Naive B cell (primary cell): Measurements from ENCODE around the gene LDLRAD4. TPM values are rescaled to one million over a fixed set of nuclear protein-coding genes. Genes with fewer than 3 reads are reported as not detected.

ENCODE experiments used
- ATAC-seq, 2 donors: fragments of 150-1000 bp; cut with Tn5 transposase; 2 replicates each; pipeline ENCODE4 v1.10.0; 2021; ENCODE audit warnings: low read depth in 2 of 2, mild to moderate bottlenecking in 2 of 2, moderate library complexity in 2 of 2
- DNase-seq: peaks from one replicate; pipeline ENCODE4 v3.0.0; 2022
- H3K27ac Mint-ChIP-seq, 6 donors: one replicate each; pipeline ENCODE4 v1.8.0; 2020 to 2022; ENCODE audit warnings: mild to moderate bottlenecking in 6 of 6, mixed read lengths in 6 of 6, moderate library complexity in 5 of 6, inconsistent platforms in 2 of 6
- H3K27me3 Mint-ChIP-seq, 3 donors: one replicate each; pipeline ENCODE4 v1.8.0; 2021 to 2022; ENCODE audit warnings: mixed read lengths in 3 of 3, mild to moderate bottlenecking in 1 of 3
- H3K36me3 Mint-ChIP-seq, 2 donors: one replicate each; pipeline ENCODE4 v1.8.0; 2020 to 2022; ENCODE audit warnings: mixed read lengths in 2 of 2, inconsistent platforms in 1 of 2, mild to moderate bottlenecking in 1 of 2
- H3K4me1 Mint-ChIP-seq, 3 donors: one replicate each; pipeline ENCODE4 v1.8.0; 2020 to 2022; ENCODE audit warnings: mixed read lengths in 3 of 3, inconsistent platforms in 1 of 3, mild to moderate bottlenecking in 1 of 3, moderate library complexity in 1 of 3
- H3K4me3 Mint-ChIP-seq, 8 donors: one replicate each; pipeline ENCODE4 v1.8.0; 2020 to 2022; ENCODE audit warnings: mild to moderate bottlenecking in 8 of 8, mixed read lengths in 8 of 8, moderate library complexity in 8 of 8, inconsistent platforms in 2 of 8
- H3K9me3 Mint-ChIP-seq, 7 donors: one replicate each; pipeline ENCODE4 v1.8.0; 2020 to 2022; ENCODE audit warnings: mixed read lengths in 7 of 7, mild to moderate bottlenecking in 5 of 7, inconsistent platforms in 2 of 7, moderate library complexity in 1 of 7
- polyA plus RNA-seq, 6 donors: library from polyadenylated mRNA; unstranded; fragments of 300-500 nt; fragmentation: Illumina TruSeq; gene quantifications; one replicate each; pipeline ENCODE4 v1.2.3, GENCODE V29; 2021; ENCODE audit warnings: low read depth in 6 of 6

LDLRAD4 gene
- polyA plus RNA-seq, 6 donors from 2014 or later = 6.4 to 16.1 (median 9.2) TPM

DNA sequence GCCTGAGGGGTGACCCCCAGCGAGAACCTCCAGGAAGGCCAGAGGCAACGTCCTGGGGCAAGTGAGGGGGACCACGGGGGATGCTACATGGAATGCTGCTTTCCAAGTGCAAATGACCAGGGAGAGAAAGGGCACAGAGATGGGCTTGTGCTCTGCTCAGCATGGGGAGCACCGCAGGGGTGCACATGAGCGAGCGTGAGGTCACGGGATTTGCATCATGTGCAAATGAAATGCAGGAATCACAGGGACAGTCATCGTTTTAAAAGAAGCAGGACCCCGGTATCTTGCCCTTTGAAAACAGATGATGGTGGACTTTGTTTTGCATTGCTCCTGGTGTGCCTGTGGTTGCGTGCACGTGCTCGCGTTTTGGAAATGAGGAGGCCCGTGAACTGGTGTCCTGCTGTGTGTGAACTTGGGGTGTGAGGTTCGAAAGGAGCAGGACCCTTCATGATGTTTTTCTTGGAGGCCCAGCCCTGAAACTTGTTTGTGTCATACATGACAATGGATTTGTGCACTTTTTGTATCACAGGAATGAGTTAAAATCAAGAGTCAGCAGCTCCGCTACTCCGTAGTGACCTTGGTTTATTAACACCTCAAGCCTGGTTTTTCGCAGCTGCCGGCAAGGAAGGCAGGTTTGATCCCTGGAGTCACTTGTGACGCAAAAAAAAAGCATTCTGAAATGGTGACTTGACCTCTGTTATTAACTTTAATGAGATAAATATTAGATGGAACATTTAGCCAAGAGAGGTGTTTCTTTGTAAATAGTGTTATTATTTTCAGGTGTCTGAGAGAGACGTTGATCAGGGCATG lies 234.5 kb downstream of the LDLRAD4 start:
- Mint-ChIP-seq H3K27ac (no peak overlapping the region), H3K9me3 (peaks cover 0 to 3% (median 0%) of the 10 kb centered on the region in 7 donors), H3K36me3 (no peaks in the 10 kb centered on the region), H3K4me3 (peak overlapping the region in 1 of 8 donors; percentile 68), H3K27me3 (peaks cover 18 to 41% (median 21%) of the 10 kb centered on the region in 3 donors), H3K4me1 (peaks cover 26 to 44% (median 31%) of the 10 kb centered on the region in 3 donors)
- DNase-seq (no peak), ATAC-seq (no peak)

DNA sequence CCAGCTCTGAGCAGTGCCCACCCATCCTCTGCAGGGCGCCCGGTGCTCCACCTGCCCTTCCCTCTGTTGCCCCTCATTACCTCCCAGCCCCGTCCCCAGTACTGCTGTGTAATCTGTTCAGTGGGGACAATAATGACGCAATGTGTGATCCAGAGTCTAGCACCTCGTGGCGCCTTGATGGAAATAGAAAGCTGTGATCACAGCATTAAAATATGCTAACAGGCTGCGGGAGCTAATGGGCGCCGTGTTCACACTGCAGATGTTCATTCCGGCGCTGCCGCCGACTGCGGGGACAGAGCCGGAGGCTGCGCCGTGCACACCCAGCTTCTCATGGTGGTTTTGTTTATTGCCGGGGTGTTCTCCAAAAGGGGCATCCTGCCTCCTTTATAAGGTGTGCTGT lies 235.2 kb downstream of the LDLRAD4 start:
- no peak overlapping the region for H3K4me3 Mint-ChIP-seq
- H3K27me3 Mint-ChIP-seq = peaks cover 19 to 41% (median 22%) of the 10 kb centered on the region in 3 donors
- H3K36me3 Mint-ChIP-seq = no peaks in the 10 kb centered on the region
- no peak overlapping the region for H3K27ac Mint-ChIP-seq
- peaks cover 21 to 41% (median 26%) of the 10 kb centered on the region in 3 donors for H3K4me1 Mint-ChIP-seq
- H3K9me3 Mint-ChIP-seq = peaks cover 0 to 3% (median 0%) of the 10 kb centered on the region in 7 donors
- ATAC-seq (no peak), DNase-seq (no peak)

DNA sequence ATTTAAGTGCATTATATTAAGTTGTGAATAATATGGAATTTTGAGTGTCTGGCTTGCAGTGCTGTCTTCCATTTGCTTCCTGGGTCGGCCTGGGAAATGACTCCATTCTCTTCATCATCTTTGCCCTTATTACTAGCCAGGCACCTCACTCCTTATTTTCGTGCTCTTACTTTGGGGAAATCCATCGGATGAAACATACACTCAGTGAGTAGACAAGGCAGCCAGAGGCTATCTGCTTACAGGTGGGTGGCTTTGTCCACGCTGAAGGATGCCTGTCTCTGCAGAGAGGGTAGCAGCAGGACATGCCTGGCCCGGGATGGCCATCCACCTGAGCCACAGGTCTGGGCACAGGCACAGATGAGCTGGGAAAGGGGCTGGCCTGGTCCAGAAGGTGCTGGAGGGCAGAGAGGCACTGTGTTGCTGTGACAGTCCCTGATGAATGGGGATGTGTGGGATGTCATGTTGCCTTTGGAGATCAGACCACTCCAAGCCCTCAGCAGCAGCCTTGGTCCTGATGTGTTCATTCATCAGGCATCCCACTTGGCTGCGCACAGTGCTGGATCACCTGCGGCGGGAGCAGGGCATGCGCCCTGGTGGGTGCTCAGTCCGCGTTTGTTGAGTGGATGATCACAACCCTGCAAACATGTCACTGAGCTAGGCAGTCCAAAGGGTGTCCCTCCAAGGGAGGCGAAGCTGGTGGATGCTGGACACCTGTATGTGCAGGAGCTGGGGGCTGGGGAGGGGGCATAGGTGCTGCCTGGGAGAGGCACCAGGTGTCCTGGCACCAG lies 236.0 kb downstream of the LDLRAD4 start:
- Mint-ChIP-seq H3K27ac (no peak overlapping the region), H3K36me3 (no peaks in the 10 kb centered on the region), H3K27me3 (peaks cover 19 to 41% (median 22%) of the 10 kb centered on the region in 3 donors), H3K4me1 (peaks cover 21 to 41% (median 26%) of the 10 kb centered on the region in 3 donors), H3K9me3 (peaks cover 0 to 3% (median 0%) of the 10 kb centered on the region in 7 donors), H3K4me3 (no peak overlapping the region)
- no peak for DNase-seq
- ATAC-seq = no peak

DNA sequence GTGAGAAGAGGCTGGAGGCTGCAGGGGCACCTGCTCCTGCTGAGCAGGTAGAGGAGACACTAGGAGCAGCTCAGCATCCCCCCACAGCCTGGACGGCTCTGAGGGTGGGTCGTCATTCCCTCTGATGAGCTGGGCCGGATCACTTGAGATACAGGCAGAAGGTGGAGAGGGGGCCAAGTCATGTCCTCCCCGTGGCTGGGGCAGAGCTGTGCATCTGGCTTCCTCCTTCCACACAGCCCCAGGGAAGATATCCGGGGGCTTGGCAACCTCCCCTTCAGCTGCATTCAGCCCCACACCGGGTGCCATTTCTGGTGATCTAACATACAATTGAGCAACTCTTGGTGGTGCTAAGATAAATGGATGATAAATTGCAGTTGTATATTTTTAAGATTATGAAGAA lies 236.9 kb downstream of the LDLRAD4 start:
- H3K4me3 Mint-ChIP-seq = peak overlapping the region in 2 of 8 donors; percentile 69 to 70
- H3K4me1 Mint-ChIP-seq = peaks cover 21 to 37% (median 26%) of the 10 kb centered on the region in 3 donors
- H3K27ac Mint-ChIP-seq = peak overlapping the region in 3 of 6 donors; percentile 11 to 71 (median 38)
- H3K27me3 Mint-ChIP-seq = peaks cover 19 to 41% (median 22%) of the 10 kb centered on the region in 3 donors
- H3K36me3 Mint-ChIP-seq = no peaks in the 10 kb centered on the region
- peak in 1 of 2 donors; percentile 36 for ATAC-seq
- peaks cover 0 to 3% (median 0%) of the 10 kb centered on the region in 7 donors for H3K9me3 Mint-ChIP-seq
- no peak for DNase-seq

DNA sequence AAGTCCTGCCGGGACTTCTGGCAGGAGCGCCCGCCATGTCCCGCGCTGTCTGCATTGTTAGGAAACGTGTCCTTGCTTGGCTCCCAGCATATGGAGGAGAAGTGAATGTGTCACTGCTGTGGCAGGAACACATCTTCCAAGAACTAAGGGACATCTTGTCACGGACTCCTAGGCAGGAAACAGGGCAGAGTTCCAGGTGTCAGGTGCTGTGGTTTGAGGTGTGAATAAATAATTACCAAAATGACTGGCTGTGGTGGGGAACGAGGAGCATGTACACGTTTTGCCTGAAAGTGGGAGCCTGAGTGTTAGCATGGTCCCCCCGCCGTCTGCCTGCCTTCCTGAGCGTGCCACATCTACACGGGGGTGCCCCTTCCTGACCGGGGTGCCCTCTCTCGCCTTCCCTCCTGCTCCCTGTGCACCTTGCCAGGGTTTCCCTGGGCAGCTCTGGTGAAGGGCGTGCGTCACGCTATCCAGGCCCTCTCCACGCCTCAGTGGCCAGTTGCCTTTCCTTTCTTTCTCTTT lies 237.5 kb downstream of the LDLRAD4 start:
- Mint-ChIP-seq H3K9me3 (peaks cover 0 to 3% (median 0%) of the 10 kb centered on the region in 7 donors), H3K4me3 (peak overlapping the region in 6 of 8 donors; percentile 20 to 82 (median 50)), H3K27ac (peak overlapping the region in 2 of 6 donors; percentile 11 to 71), H3K27me3 (peaks cover 19 to 41% (median 22%) of the 10 kb centered on the region in 3 donors), H3K4me1 (peaks cover 21 to 34% (median 27%) of the 10 kb centered on the region in 3 donors), H3K36me3 (no peaks in the 10 kb centered on the region)
- DNase-seq = no peak
- ATAC-seq = peak; percentile 25 to 41

DNA sequence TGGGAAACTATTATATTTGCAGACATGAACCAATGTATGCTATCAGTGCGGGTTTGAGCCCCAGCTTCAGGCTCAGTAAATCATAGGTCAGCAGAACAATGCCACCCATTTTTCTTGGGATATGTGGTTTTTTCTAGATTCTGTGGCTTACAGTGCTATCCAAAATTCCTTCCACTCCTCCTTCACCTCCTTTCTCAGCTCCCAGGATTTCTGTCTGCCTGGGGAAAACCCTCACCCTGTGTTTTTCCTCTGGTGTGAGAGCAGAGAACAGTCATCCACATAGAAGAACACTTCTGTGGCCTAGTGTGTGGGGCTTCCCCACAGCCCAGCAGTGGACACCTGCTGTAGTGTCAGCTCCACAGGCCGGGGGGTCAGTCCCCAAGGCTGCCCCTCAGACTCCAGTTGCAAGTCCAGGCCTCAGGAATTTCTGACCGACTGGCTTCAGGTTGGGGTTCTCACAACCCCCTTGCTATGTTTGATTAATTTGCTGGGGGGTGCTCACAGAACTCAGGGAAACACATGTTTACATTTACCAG lies 238.2 kb downstream of the LDLRAD4 start:
- ATAC-seq (no peak), DNase-seq (no peak)
- Mint-ChIP-seq H3K36me3 (no peaks in the 10 kb centered on the region), H3K4me1 (peaks cover 26 to 28% (median 27%) of the 10 kb centered on the region in 3 donors), H3K27me3 (peaks cover 19 to 39% (median 22%) of the 10 kb centered on the region in 3 donors), H3K9me3 (peaks cover 0 to 3% (median 0%) of the 10 kb centered on the region in 7 donors), H3K4me3 (peak overlapping the region in 2 of 8 donors; percentile 6 to 20), H3K27ac (peak overlapping the region in 2 of 6 donors; percentile 34 to 69)

DNA sequence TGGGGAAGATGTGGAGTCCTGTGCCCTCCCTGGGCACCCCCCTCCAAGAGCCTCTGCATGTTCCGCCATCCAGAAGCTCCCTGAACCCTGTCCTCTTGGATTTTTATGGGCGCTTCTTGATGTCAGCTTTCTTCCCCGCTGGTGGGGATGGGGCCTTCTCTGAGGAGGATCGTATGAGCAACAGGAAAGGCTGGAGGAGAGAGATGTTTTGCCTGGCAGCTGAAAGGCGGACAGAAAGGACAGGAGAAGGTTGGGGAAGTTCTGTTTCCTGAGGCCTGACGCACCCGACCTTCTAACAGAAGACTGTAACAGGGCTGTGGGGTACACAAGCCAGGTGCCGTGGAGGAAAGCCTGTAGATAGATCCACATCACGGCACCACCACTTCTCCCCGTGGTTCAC lies 238.8 kb downstream of the LDLRAD4 start:
- Mint-ChIP-seq H3K27ac (peak overlapping the region in 2 of 6 donors; percentile 34 to 62), H3K4me3 (no peak overlapping the region), H3K36me3 (no peaks in the 10 kb centered on the region)

DNA sequence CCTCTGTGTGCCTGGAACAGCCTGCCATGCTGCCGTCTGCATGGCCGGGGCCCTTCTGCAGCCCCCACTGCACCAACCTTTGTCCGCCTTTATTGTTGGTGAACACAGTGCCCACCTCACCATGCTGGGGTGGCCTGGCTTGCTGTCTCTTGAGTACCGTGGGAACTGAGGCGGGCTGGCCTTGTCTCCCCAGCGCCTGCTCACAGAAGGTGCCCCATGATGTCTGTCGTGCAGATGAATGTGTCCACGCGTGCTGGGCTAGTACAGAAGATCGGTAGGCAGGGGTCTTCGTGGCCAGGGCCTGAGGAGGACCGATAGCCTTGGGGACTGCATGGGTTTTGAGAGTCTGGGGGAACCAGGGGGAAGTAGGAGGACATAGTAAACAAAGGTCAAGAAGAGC lies 242.4 kb downstream of the LDLRAD4 start:
- DNase-seq = no peak
- Mint-ChIP-seq H3K4me1 (peaks cover 46 to 55% (median 52%) of the 10 kb centered on the region in 3 donors), H3K9me3 (peaks cover 0 to 3% (median 0%) of the 10 kb centered on the region in 7 donors), H3K4me3 (no peak overlapping the region), H3K36me3 (no peaks in the 10 kb centered on the region), H3K27ac (peak overlapping the region in 1 of 6 donors; percentile 76), H3K27me3 (peaks cover 14 to 22% (median 16%) of the 10 kb centered on the region in 3 donors)
- no peak for ATAC-seq

More for the DNA sequence above, 238.8 kb downstream of the LDLRAD4 start:
- Mint-ChIP-seq H3K9me3 (peaks cover 0 to 3% (median 0%) of the 10 kb centered on the region in 7 donors), H3K27me3 (peaks cover 19 to 33% (median 22%) of the 10 kb centered on the region in 3 donors), H3K4me1 (peaks cover 24 to 31% (median 31%) of the 10 kb centered on the region in 3 donors)
- ATAC-seq (peak in 1 of 2 donors; percentile 37), DNase-seq (no peak)

DNA sequence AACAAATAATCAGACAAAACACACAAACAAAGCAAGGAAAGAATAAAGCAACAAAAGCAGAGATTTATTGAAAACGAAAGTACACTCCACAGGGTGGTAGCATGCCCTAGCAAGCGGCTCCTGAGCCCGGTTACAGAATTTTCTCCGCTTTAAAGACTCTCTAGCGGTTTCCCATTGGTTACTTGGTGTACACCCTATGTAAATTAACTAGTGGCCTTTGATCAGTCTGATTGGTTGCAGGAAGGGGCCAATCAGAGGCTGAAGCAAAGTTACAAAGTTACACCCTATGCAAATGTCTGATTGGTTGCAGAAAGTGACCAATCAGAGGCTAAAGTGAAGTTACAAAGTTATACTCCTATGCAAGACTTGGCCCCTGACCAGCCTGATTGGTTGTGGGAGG lies 242.9 kb downstream of the LDLRAD4 start:
- Mint-ChIP-seq H3K27ac (peak overlapping the region in 3 of 6 donors; percentile 34 to 62 (median 51)), H3K4me3 (no peak overlapping the region)

DNA sequence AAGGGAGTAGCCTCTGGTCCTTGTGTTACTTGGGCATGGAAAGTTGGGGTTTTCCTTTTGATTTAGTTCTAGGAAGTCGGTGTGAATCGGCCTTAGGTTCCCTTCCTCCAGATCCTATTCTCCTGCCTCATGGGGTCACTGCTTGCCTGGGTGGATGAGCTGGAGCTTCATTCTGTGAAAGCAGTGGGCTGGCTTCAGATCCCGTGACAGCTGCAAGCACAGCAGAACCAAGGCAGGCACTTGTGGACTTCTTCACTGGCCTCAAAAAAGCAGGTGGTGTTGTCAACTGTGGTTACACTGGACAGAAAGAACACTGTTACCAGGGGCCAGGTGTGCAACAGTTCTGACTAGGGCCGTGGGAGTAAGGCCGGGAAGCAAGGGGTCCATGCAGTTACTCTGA lies 243.4 kb downstream of the LDLRAD4 start:
- H3K36me3 Mint-ChIP-seq = peaks cover 0 to 2% of the 10 kb centered on the region in 2 donors
- H3K4me3 Mint-ChIP-seq = peak overlapping the region in 1 of 8 donors; percentile 68
- peaks cover 0 to 6% (median 4%) of the 10 kb centered on the region in 7 donors for H3K9me3 Mint-ChIP-seq
- H3K27ac Mint-ChIP-seq = peak overlapping the region; percentile 18 to 76 (median 54)
- ATAC-seq (no peak), DNase-seq (no peak)
- H3K4me1 Mint-ChIP-seq = peaks cover 39 to 56% (median 55%) of the 10 kb centered on the region in 3 donors
- H3K27me3 Mint-ChIP-seq = peaks cover 9 to 13% (median 12%) of the 10 kb centered on the region in 3 donors

More for the DNA sequence above, 242.9 kb downstream of the LDLRAD4 start:
- Mint-ChIP-seq H3K4me1 (peaks cover 43 to 55% (median 52%) of the 10 kb centered on the region in 3 donors), H3K36me3 (no peaks in the 10 kb centered on the region), H3K27me3 (peaks cover 11 to 16% (median 14%) of the 10 kb centered on the region in 3 donors), H3K9me3 (peaks cover 0 to 3% (median 1%) of the 10 kb centered on the region in 7 donors)
- DNase-seq = no peak
- no peak for ATAC-seq

DNA sequence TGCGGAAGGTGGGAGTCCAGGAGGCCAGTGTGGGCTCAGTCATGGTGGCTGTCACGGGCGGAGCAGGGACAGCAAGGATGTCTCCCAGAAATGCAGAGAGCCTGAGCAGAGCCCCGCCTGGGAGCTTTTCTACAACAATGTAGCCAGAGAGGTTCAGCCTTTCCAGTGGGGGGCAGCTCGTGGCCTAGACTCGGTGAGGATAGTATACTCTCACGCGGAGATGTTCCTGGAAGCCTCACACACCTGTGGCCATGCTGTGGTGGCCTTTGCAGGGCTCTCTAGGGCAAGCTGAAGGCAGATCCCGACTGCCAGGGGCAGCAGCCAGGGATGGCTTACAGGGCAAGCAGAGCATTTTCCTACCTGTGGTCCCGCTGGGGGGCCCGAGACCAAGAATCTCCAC lies 244.1 kb downstream of the LDLRAD4 start:
- H3K36me3 Mint-ChIP-seq = peaks cover 3 to 9% of the 10 kb centered on the region in 2 donors
- H3K4me3 Mint-ChIP-seq = peak overlapping the region in 2 of 8 donors; percentile 37 to 68
- H3K9me3 Mint-ChIP-seq = peaks cover 0 to 12% (median 9%) of the 10 kb centered on the region in 7 donors
- DNase-seq = no peak
- H3K27me3 Mint-ChIP-seq = peaks cover 4 to 5% (median 5%) of the 10 kb centered on the region in 3 donors
- peak overlapping the region in 2 of 6 donors; percentile 45 to 82 for H3K27ac Mint-ChIP-seq
- H3K4me1 Mint-ChIP-seq = peaks cover 32 to 51% (median 49%) of the 10 kb centered on the region in 3 donors
- no peak for ATAC-seq

DNA sequence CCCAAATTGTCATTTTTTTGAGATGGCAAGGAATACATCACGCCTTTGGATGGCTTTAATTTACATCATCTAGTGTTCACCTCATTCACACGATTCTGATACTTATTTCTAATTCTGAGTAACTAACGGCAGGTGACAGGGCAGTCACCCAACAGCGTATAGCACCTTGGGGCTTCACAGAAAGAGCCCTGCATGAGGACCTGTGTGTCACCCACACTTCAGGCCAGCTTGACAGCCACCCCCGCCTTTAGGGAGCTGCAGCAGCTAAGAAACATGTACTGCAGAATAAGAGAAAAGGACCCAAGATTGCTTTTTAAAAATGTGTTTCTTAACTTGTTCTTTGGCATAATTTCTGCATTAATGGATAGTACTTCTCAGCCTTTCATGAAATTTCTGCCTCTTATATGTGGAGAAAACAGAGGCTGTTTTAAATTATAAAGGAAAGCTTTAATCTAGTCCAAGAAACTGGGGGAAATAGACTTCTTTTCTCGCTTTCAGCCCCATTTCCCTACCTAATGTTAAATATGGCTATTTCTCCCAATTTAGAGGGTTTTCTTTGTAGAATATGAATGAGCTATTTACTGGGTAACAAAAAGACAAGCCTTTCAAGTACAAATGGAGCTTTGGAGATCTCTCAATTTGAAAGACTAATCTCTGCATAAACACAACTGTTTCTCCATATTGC lies 245.1 kb downstream of the LDLRAD4 start:
- peaks cover 0 to 16% (median 9%) of the 10 kb centered on the region in 7 donors for H3K9me3 Mint-ChIP-seq
- H3K4me1 Mint-ChIP-seq = peaks cover 31 to 49% (median 48%) of the 10 kb centered on the region in 3 donors
- H3K4me3 Mint-ChIP-seq = peak overlapping the region in 5 of 8 donors; percentile 26 to 99 (median 91)
- DNase-seq (no peak), ATAC-seq (no peak)
- no peaks in the 10 kb centered on the region for H3K27me3 Mint-ChIP-seq
- peak overlapping the region; percentile 82 to 97 (median 90) for H3K27ac Mint-ChIP-seq
- peaks cover 6 to 14% of the 10 kb centered on the region in 2 donors for H3K36me3 Mint-ChIP-seq
